ENCODE measurements around the gene CDCA8. TPM values are rescaled to one million over a fixed set of nuclear protein-coding genes. Genes with fewer than 3 reads are reported as not detected.

Gene CDCA8
- polyA plus RNA-seq, 4 donors: 4.0 to 23.5 (median 7.6) TPM

DNA sequence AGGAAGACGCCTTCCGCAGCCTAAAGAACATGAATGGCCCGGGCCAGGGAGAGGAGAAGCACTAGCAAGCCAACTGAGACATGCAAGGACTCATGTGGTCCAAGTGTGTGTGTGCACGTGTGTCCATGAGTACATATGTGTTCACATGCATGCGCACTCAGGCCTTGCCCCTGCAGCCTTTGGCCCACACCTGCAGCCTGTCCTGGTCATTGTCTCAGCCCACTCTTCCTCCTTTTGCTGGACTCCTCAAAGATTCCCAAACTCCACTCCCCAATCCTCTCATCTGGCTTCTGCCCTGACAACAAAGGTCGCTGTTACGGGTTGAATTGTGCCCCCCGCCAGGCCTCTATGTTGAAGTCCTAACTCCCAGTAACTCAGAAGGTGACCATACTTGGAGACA, 21.9 kb downstream of the CDCA8 start:
- no peaks in the 10 kb centered on the region for H3K4me1 ChIP-seq (ENCODE audit: control insufficient read depth in 3 of 3, insufficient read depth in 2 of 3, low read depth in 1 of 3, low read length in 2 of 3)
- no peaks in the 10 kb centered on the region for H3K9me3 ChIP-seq (ENCODE audit: control insufficient read depth in 2 of 2, insufficient read depth in 1 of 2, low read depth in 1 of 2, low read length in 1 of 2)
- 87 to 94% (median 90%) methylated on average over 8 of the region's 8 CpGs for WGBS, 3 donors
- no peak overlapping the region for H3K4me3 ChIP-seq (ENCODE audit: low read depth in 1 of 3, low read length in 3 of 3)
- no peak for FAIRE-seq
- no peak overlapping the region for H3K27ac ChIP-seq (ENCODE audit: low read depth in 1 of 3, low read length in 2 of 3)
- H3K27me3 ChIP-seq (ENCODE audit: control insufficient read depth in 3 of 3, insufficient read depth in 3 of 3, low read length in 3 of 3): no peaks in the 10 kb centered on the region
- no peak for DNase-seq
- H3K36me3 ChIP-seq (ENCODE audit: control insufficient read depth in 3 of 3, insufficient read depth in 2 of 3, low read depth in 1 of 3, low read length in 3 of 3): peaks cover 0 to 3% (median 0%) of the 10 kb centered on the region in 3 donors

DNA sequence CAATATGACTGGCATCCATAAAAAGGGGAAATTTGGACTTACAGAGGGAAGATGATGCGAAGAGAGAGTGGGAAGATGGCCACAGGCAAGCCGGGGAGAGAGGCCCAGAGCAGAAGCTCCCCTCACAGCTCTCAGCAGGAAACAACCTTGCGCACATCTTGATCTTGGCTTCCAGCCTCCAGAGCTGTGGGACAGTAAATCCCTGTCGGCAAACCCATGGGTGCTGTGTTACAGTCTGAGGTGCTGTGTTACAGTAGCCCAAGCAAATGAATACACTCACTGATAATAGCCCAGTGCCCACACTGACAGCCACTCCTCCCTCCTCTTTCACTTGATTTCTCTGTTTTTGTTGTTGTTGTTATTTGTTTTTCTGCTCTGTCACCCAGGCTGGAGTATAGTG, 22.4 kb downstream of the CDCA8 start:
- Histone ChIP-seq H3K36me3 (ENCODE audit: control insufficient read depth in 3 of 3, insufficient read depth in 2 of 3, low read depth in 1 of 3, low read length in 3 of 3) (peaks cover 0 to 2% (median 0%) of the 10 kb centered on the region in 3 donors), H3K4me1 (ENCODE audit: control insufficient read depth in 3 of 3, insufficient read depth in 2 of 3, low read depth in 1 of 3, low read length in 2 of 3) (no peaks in the 10 kb centered on the region), H3K27me3 (ENCODE audit: control insufficient read depth in 3 of 3, insufficient read depth in 3 of 3, low read length in 3 of 3) (no peaks in the 10 kb centered on the region), H3K9me3 (ENCODE audit: control insufficient read depth in 2 of 2, insufficient read depth in 1 of 2, low read depth in 1 of 2, low read length in 1 of 2) (no peaks in the 10 kb centered on the region), H3K27ac (ENCODE audit: low read depth in 1 of 3, low read length in 2 of 3) (no peak overlapping the region), H3K4me3 (ENCODE audit: low read depth in 1 of 3, low read length in 3 of 3) (no peak overlapping the region)
- DNase-seq (no peak), FAIRE-seq (no peak)
- WGBS, 3 donors: 85 to 95% (median 90%) methylated on average over 4 of the region's 4 CpGs

- WGBS, 3 donors: 74 to 83% (median 81%) methylated on average over 4 of the region's 4 CpGs
Measured at GRCh38 chr1:37716321-37716720, 24.0 kb downstream of the CDCA8 start.

DNA sequence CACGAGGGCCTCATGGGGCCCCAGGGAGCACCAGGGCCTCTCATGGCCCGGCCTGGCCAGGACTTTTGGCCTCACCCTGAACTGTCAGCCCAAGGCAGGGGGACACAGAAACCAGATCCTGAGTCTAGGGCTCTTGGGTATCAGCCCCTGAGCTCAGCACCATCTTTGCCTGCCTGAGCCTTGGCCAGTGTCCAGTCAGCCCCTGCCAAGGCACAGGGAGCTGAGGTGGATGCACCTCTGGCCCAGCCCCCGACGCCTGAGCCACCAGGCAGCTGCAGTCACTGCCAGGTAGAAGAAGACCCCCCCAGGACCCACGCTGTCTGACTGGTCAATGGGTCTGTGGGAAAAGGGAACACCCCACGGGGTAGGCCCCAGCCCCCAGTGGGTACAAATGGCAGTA, 25.3 kb downstream of the CDCA8 start:
- DNase-seq (no peak), FAIRE-seq (no peak)
- Histone ChIP-seq H3K4me1 (ENCODE audit: control insufficient read depth in 3 of 3, insufficient read depth in 2 of 3, low read depth in 1 of 3, low read length in 2 of 3) (no peaks in the 10 kb centered on the region), H3K27ac (ENCODE audit: low read depth in 1 of 3, low read length in 2 of 3) (no peak overlapping the region), H3K9me3 (ENCODE audit: control insufficient read depth in 2 of 2, insufficient read depth in 1 of 2, low read depth in 1 of 2, low read length in 1 of 2) (no peaks in the 10 kb centered on the region), H3K36me3 (ENCODE audit: control insufficient read depth in 3 of 3, insufficient read depth in 2 of 3, low read depth in 1 of 3, low read length in 3 of 3) (no peaks in the 10 kb centered on the region), H3K4me3 (ENCODE audit: low read depth in 1 of 3, low read length in 3 of 3) (no peak overlapping the region), H3K27me3 (ENCODE audit: control insufficient read depth in 3 of 3, insufficient read depth in 3 of 3, low read length in 3 of 3) (no peaks in the 10 kb centered on the region)
- WGBS, 3 donors: 80 to 88% (median 81%) methylated on average over 6 of the region's 6 CpGs

More at GRCh38 chr1:37716321-37716720, 24.0 kb downstream of the CDCA8 start:
- Histone ChIP-seq H3K4me1 (ENCODE audit: control insufficient read depth in 3 of 3, insufficient read depth in 2 of 3, low read depth in 1 of 3, low read length in 2 of 3) (no peaks in the 10 kb centered on the region), H3K27ac (ENCODE audit: low read depth in 1 of 3, low read length in 2 of 3) (no peak overlapping the region), H3K9me3 (ENCODE audit: control insufficient read depth in 2 of 2, insufficient read depth in 1 of 2, low read depth in 1 of 2, low read length in 1 of 2) (no peaks in the 10 kb centered on the region), H3K36me3 (ENCODE audit: control insufficient read depth in 3 of 3, insufficient read depth in 2 of 3, low read depth in 1 of 3, low read length in 3 of 3) (no peaks in the 10 kb centered on the region), H3K27me3 (ENCODE audit: control insufficient read depth in 3 of 3, insufficient read depth in 3 of 3, low read length in 3 of 3) (no peaks in the 10 kb centered on the region), H3K4me3 (ENCODE audit: low read depth in 1 of 3, low read length in 3 of 3) (no peak overlapping the region)
- DNase-seq: no peak
- no peak for FAIRE-seq

GRCh38 chr1:37718181-37718900, 26.0 kb downstream of the CDCA8 start:
- Histone ChIP-seq H3K9me3 (ENCODE audit: control insufficient read depth in 2 of 2, insufficient read depth in 1 of 2, low read depth in 1 of 2, low read length in 1 of 2) (no peaks in the 10 kb centered on the region), H3K4me1 (ENCODE audit: control insufficient read depth in 3 of 3, insufficient read depth in 2 of 3, low read depth in 1 of 3, low read length in 2 of 3) (no peaks in the 10 kb centered on the region), H3K27me3 (ENCODE audit: control insufficient read depth in 3 of 3, insufficient read depth in 3 of 3, low read length in 3 of 3) (no peaks in the 10 kb centered on the region), H3K4me3 (ENCODE audit: low read depth in 1 of 3, low read length in 3 of 3) (no peak overlapping the region), H3K36me3 (ENCODE audit: control insufficient read depth in 3 of 3, insufficient read depth in 2 of 3, low read depth in 1 of 3, low read length in 3 of 3) (no peaks in the 10 kb centered on the region), H3K27ac (ENCODE audit: low read depth in 1 of 3, low read length in 2 of 3) (no peak overlapping the region)
- no peak for FAIRE-seq
- DNase-seq: no peak
- 89 to 90% (median 90%) methylated on average over 26 of the region's 26 CpGs for WGBS, 3 donors

- Histone ChIP-seq H3K9me3 (ENCODE audit: control insufficient read depth in 2 of 2, insufficient read depth in 1 of 2, low read depth in 1 of 2, low read length in 1 of 2) (no peaks in the 10 kb centered on the region), H3K36me3 (ENCODE audit: control insufficient read depth in 3 of 3, insufficient read depth in 2 of 3, low read depth in 1 of 3, low read length in 3 of 3) (no peaks in the 10 kb centered on the region), H3K27me3 (ENCODE audit: control insufficient read depth in 3 of 3, insufficient read depth in 3 of 3, low read length in 3 of 3) (no peaks in the 10 kb centered on the region), H3K27ac (ENCODE audit: low read depth in 1 of 3, low read length in 2 of 3) (no peak overlapping the region), H3K4me3 (ENCODE audit: low read depth in 1 of 3, low read length in 3 of 3) (no peak overlapping the region), H3K4me1 (ENCODE audit: control insufficient read depth in 3 of 3, insufficient read depth in 2 of 3, low read depth in 1 of 3, low read length in 2 of 3) (no peaks in the 10 kb centered on the region)
- FAIRE-seq (no peak), DNase-seq (peak in 1 of 2 donors; percentile 9)
- WGBS, 3 donors: 85 to 88% (median 85%) methylated on average over 15 of the region's 15 CpGs
Measured at GRCh38 chr1:37718901-37719571, 26.7 kb downstream of the CDCA8 start.

DNA sequence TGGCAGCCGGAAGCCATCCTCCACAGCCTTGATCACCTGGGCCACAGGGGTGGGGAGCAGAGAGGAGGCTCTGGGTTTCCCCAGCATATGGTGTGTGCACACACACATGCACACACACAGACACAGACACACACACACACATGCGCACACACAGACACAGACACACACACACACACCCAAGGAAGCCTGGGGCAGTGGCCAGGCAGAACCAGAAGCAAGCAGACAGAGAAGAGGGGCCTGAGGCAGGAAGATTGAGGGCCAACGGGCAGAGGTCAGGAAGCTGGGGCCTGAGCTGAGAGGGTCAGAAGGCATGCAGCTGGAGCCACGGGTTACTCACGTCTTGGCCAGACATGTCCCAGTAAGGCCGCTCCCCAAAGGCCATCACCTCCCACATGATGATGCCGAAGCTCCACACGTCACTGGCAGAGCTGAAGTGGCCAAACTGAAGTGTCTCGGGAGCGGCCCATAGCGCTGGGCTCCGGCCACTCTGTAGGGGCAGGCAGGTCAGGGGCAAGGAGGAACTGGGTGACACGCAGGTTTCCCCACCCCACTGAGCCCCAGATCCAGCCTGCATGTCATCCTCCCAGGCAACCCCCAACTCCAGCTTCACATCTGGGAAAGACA, 27.4 kb downstream of the CDCA8 start:
- no peak for DNase-seq
- FAIRE-seq: no peak

DNA sequence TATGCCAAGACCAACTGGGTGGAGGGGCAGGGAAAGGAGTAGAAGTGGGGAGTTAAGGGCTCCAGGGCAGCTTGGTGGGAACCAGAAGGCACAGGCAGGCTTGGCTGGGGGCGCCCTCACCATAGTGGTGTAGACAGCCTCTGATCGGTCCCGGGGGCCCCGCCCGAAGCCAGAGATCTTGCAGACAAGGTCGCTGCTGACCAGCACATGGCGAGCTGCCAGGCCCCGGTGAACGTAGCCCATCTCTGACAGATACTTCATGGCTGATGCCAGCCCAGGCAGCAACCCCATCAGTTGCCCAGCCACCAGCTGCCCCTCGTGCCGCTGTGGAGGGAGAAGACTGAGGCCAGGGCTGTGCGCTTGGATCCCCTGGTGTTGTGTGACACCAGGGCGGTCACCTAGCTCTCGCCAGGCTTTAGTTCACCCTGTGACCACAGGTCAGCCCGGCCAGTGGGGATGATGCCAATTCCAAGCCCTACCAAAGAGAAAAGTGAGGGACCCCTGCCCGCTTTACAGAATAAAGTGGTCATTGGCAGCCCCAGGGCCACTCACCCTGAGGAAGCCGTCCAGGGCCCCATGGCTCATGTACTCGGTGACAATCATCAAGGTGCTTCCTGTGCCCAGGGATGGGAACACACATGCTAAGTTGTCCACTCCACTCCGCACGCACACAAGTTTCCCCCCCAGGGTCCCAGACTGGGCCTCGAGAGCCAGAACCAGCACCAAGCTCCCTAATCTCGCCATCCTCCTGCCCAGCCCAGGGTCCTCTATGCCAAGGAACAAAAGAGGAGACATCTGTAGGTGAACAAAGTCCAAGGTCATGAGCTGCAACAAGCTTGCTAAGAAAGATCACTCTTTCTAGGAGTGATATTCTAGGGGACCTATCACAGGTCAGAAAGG, 28.2 kb downstream of the CDCA8 start:
- no peaks in the 10 kb centered on the region for H3K36me3 ChIP-seq (ENCODE audit: control insufficient read depth in 3 of 3, insufficient read depth in 2 of 3, low read depth in 1 of 3, low read length in 3 of 3)
- H3K4me1 ChIP-seq (ENCODE audit: control insufficient read depth in 3 of 3, insufficient read depth in 2 of 3, low read depth in 1 of 3, low read length in 2 of 3): no peaks in the 10 kb centered on the region
- H3K9me3 ChIP-seq (ENCODE audit: control insufficient read depth in 2 of 2, insufficient read depth in 1 of 2, low read depth in 1 of 2, low read length in 1 of 2): no peaks in the 10 kb centered on the region
- WGBS, 3 donors: 78 to 87% (median 79%) methylated on average over 17 to 22 of the region's 22 CpGs
- DNase-seq (no peak), FAIRE-seq (no peak)
- no peaks in the 10 kb centered on the region for H3K27me3 ChIP-seq (ENCODE audit: control insufficient read depth in 3 of 3, insufficient read depth in 3 of 3, low read length in 3 of 3)
- no peak overlapping the region for H3K27ac ChIP-seq (ENCODE audit: low read depth in 1 of 3, low read length in 2 of 3)
- H3K4me3 ChIP-seq (ENCODE audit: low read depth in 1 of 3, low read length in 3 of 3): no peak overlapping the region

More for the DNA sequence above, 27.4 kb downstream of the CDCA8 start:
- Histone ChIP-seq H3K27ac (ENCODE audit: low read depth in 1 of 3, low read length in 2 of 3) (no peak overlapping the region), H3K27me3 (ENCODE audit: control insufficient read depth in 3 of 3, insufficient read depth in 3 of 3, low read length in 3 of 3) (no peaks in the 10 kb centered on the region), H3K9me3 (ENCODE audit: control insufficient read depth in 2 of 2, insufficient read depth in 1 of 2, low read depth in 1 of 2, low read length in 1 of 2) (no peaks in the 10 kb centered on the region), H3K36me3 (ENCODE audit: control insufficient read depth in 3 of 3, insufficient read depth in 2 of 3, low read depth in 1 of 3, low read length in 3 of 3) (no peaks in the 10 kb centered on the region), H3K4me3 (ENCODE audit: low read depth in 1 of 3, low read length in 3 of 3) (no peak overlapping the region), H3K4me1 (ENCODE audit: control insufficient read depth in 3 of 3, insufficient read depth in 2 of 3, low read depth in 1 of 3, low read length in 2 of 3) (no peaks in the 10 kb centered on the region)
- 78 to 90% (median 87%) methylated on average over 10 to 13 of the region's 13 CpGs for WGBS, 3 donors

All from small intestine (tissue), 7 donors.